Neuronal stem cell (in vitro differentiated cells): ENCODE measurements around the gene TTLL3.

Experiments used
- DNase-seq: peaks from one replicate; pipeline ENCODE4 v3.0.0-alpha.2; 2013; ENCODE audit warnings: low spot score
- H2AFZ ChIP-seq: one replicate; pipeline ENCODE4 v1.6.1; 2013; ENCODE audit warnings: mild to moderate bottlenecking, low read length, inconsistent platforms
- H2AK5ac ChIP-seq: 2 replicates; pipeline ENCODE4 v1.6.1; 2013; ENCODE audit warnings: low read depth, mild to moderate bottlenecking, inconsistent platforms, low read length, moderate library complexity, mixed read lengths
- H2BK120ac ChIP-seq: 2 replicates; pipeline ENCODE4 v1.6.1; 2013; ENCODE audit warnings: low read depth, mild to moderate bottlenecking, inconsistent platforms, low read length, moderate library complexity, mixed read lengths
- H2BK12ac ChIP-seq: one replicate; pipeline ENCODE4 v1.6.1; 2013; ENCODE audit warnings: low read length, inconsistent platforms
- H2BK15ac ChIP-seq: 2 replicates; pipeline ENCODE4 v1.6.1; 2013; ENCODE audit warnings: mild to moderate bottlenecking, low read length, inconsistent platforms, mixed read lengths
- H2BK5ac ChIP-seq: one replicate; pipeline ENCODE4 v1.6.1; 2013; ENCODE audit warnings: inconsistent platforms, mild to moderate bottlenecking, low read length, moderate library complexity
- H3K14ac ChIP-seq: one replicate; pipeline ENCODE4 v1.6.1; 2013; ENCODE audit warnings: low read length, inconsistent platforms
- H3K18ac ChIP-seq: 2 replicates; pipeline ENCODE4 v1.6.1; 2013; ENCODE audit warnings: low read length, inconsistent platforms
- H3K23ac ChIP-seq: 2 replicates; pipeline ENCODE4 v1.6.1; 2013; ENCODE audit warnings: low read depth, mild to moderate bottlenecking, mixed read lengths, low read length, inconsistent platforms; ENCODE audit not compliant: poor library complexity
- H3K27ac ChIP-seq: replicated peaks from 3 replicates; pipeline ENCODE4 v1.5.1; 2013; ENCODE audit warnings: low read length, inconsistent platforms
- H3K27me3 ChIP-seq, 3 experiments: 2 replicates each; pipeline ENCODE4 v1.6.1; 2013; ENCODE audit warnings: low read length in 3 of 3, mild to moderate bottlenecking in 2 of 3, inconsistent platforms in 1 of 3, low read depth in 1 of 3, mixed read lengths in 1 of 3, moderate library complexity in 1 of 3; ENCODE audit not compliant: control insufficient read depth in 3 of 3, insufficient read depth in 3 of 3
- H3K36me3 ChIP-seq, 2 donors: replicated peaks in 1 of 2; 2 replicates each; pipeline ENCODE4 v1.6.1; 2013; ENCODE audit warnings: low read length in 2 of 2; ENCODE audit not compliant: control insufficient read depth in 2 of 2, insufficient read depth in 2 of 2
- H3K4ac ChIP-seq: 2 replicates; pipeline ENCODE4 v1.6.1; 2013; ENCODE audit warnings: inconsistent platforms, mild to moderate bottlenecking, low read length, moderate library complexity
- H3K4me1 ChIP-seq, 2 donors: 1 replicate in 1 of 2; 2 replicates in 1 of 2; pipeline ENCODE4 v1.6.1; 2013; ENCODE audit warnings: low read length in 2 of 2, low read depth in 1 of 2; ENCODE audit not compliant: control insufficient read depth in 2 of 2, insufficient read depth in 1 of 2
- H3K4me2 ChIP-seq: one replicate; pipeline ENCODE4 v1.6.1; 2013; ENCODE audit warnings: mild to moderate bottlenecking, low read length, inconsistent platforms; ENCODE audit not compliant: insufficient read depth, poor library complexity, severe bottlenecking
- H3K4me3 ChIP-seq, 2 donors: 2 replicates each; pipeline ENCODE4 v1.5.1; 2013; ENCODE audit warnings: low read length in 2 of 2, mild to moderate bottlenecking in 2 of 2, inconsistent platforms in 1 of 2, moderate library complexity in 1 of 2
- H3K79me1 ChIP-seq: one replicate; pipeline ENCODE4 v1.6.1; 2013; ENCODE audit warnings: low read depth, mild to moderate bottlenecking, inconsistent platforms, low read length, moderate library complexity
- H3K9ac ChIP-seq: one replicate; pipeline ENCODE4 v1.6.1; 2013; ENCODE audit warnings: mild to moderate bottlenecking, low read depth, low read length, inconsistent platforms; ENCODE audit not compliant: poor library complexity
- H3K9me3 ChIP-seq, 2 donors: replicated peaks in 1 of 2; 2 replicates each; pipeline versions ENCODE3 to v1.6.1; 2013; ENCODE audit warnings: low read length in 2 of 2, mild to moderate bottlenecking in 2 of 2, inconsistent platforms in 1 of 2, low read depth in 1 of 2, mixed read lengths in 1 of 2, moderate library complexity in 1 of 2; ENCODE audit not compliant: control insufficient read depth in 2 of 2, insufficient read depth in 1 of 2
- H4K8ac ChIP-seq: one replicate; pipeline ENCODE4 v1.6.1; 2013; ENCODE audit warnings: low read depth, mild to moderate bottlenecking, inconsistent platforms, low read length, moderate library complexity
- H4K91ac ChIP-seq: one replicate; pipeline ENCODE4 v1.6.1; 2013; ENCODE audit warnings: low read length, low read depth, mild to moderate bottlenecking, inconsistent platforms; ENCODE audit not compliant: poor library complexity
- WGBS, 2 donors: extraction: QIAGEN DNeasy Blood & Tissue Kit; methylation state at CpG; one replicate each; pipeline ENCODE4 v1.1.7; 2013; ENCODE audit warnings: missing lambda C conversion rate in 2 of 2, mixed read lengths in 1 of 2; ENCODE audit not compliant: insufficient read length in 2 of 2, insufficient replicate concordance in 1 of 2; ENCODE audit errors: extremely low coverage in 2 of 2; 5-methylcytosine and 5-hydroxymethylcytosine counted together

Gene TTLL3

GRCh38 chr3:9781978-9782603, 28.0 kb upstream of the TTLL3 start:
- WGBS, 2 donors, result no CpG with 5 or more reads among the region's 3 CpGs
- H3K36me3 ChIP-seq, result peaks cover 33 to 80% of the 10 kb centered on the region in 2 donors
- peaks cover 3% of the 10 kb centered on the region for H3K79me1 ChIP-seq

GRCh38 chr3:9782770-9783169, 27.3 kb upstream of the TTLL3 start:
- no peak overlapping the region for H3K27ac ChIP-seq
- no CpG with 5 or more reads among the region's 3 CpGs for WGBS, 2 donors
- DNase-seq, result no peak

More at GRCh38 chr3:9781978-9782603, 28.0 kb upstream of the TTLL3 start:
- Histone ChIP-seq H2AFZ (no peak overlapping the region), H2BK120ac (no peak overlapping the region), H4K91ac (no peak overlapping the region), H3K27ac (no peak overlapping the region), H3K9ac (no peak overlapping the region), H3K23ac (no peak overlapping the region), H2BK15ac (no peak overlapping the region), H3K14ac (no peak overlapping the region), H3K27me3 (no peaks in the 10 kb centered on the region), H3K4me3 (no peak overlapping the region), H2BK5ac (no peak overlapping the region), H3K18ac (no peak overlapping the region), H3K4ac (no peak overlapping the region), H2BK12ac (no peak overlapping the region), H4K8ac (no peak overlapping the region), H2AK5ac (no peak overlapping the region), H3K4me1 (no peaks in the 10 kb centered on the region), H3K4me2 (no peak overlapping the region), H3K9me3 (no peaks in the 10 kb centered on the region)
- no peak for DNase-seq

DNA sequence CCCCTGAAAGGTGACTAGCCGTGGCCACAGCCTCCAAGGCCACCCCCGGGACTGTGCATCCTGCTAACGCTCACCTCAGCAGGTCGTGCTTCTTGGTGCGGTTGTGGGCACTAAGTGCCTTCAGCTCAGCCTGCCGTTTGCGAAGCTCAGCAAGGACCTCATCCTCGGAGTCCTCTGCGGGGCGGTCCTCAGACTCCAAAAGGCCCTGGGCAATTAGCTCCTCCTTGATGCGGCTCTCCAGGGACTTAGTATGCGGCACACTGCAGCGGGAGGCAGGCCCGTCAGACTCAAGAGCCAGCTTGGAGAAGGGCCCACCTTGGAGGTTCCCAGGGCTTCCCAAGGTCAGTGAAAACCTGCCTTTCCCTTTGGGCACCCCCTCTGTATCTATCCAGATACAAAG, 26.1 kb upstream of the TTLL3 start:
- no peak overlapping the region for H3K4me3 ChIP-seq
- no peak overlapping the region for H2AK5ac ChIP-seq
- H2AFZ ChIP-seq, result no peak overlapping the region
- H3K9ac ChIP-seq, result no peak overlapping the region
- no peak for DNase-seq
- H4K91ac ChIP-seq, result no peak overlapping the region
- no peak overlapping the region for H2BK120ac ChIP-seq
- H3K4me2 ChIP-seq, result no peak overlapping the region
- H3K18ac ChIP-seq, result no peak overlapping the region
- H3K79me1 ChIP-seq, result peaks cover 3% of the 10 kb centered on the region
- no peak overlapping the region for H2BK5ac ChIP-seq
- no peak overlapping the region for H3K14ac ChIP-seq
- no peaks in the 10 kb centered on the region for H3K4me1 ChIP-seq
- H3K23ac ChIP-seq, result no peak overlapping the region
- whole genome bisulfite sequencing, 2 donors, result no CpG with 5 or more reads among the region's 14 CpGs
- peaks cover 39 to 92% of the 10 kb centered on the region in 2 donors for H3K36me3 ChIP-seq
- no peak overlapping the region for H3K4ac ChIP-seq
- no peak overlapping the region for H2BK15ac ChIP-seq
- no peak overlapping the region for H2BK12ac ChIP-seq
- H3K27me3 ChIP-seq, result no peaks in the 10 kb centered on the region
- no peak overlapping the region for H4K8ac ChIP-seq
- no peaks in the 10 kb centered on the region for H3K9me3 ChIP-seq
- H3K27ac ChIP-seq, result no peak overlapping the region

More at GRCh38 chr3:9782770-9783169, 27.3 kb upstream of the TTLL3 start:
- H3K4ac ChIP-seq, result no peak overlapping the region
- H2BK15ac ChIP-seq, result no peak overlapping the region
- H3K9me3 ChIP-seq, result no peaks in the 10 kb centered on the region
- no peak overlapping the region for H2AFZ ChIP-seq
- no peaks in the 10 kb centered on the region for H3K4me1 ChIP-seq
- H4K91ac ChIP-seq, result no peak overlapping the region
- no peak overlapping the region for H3K14ac ChIP-seq
- no peak overlapping the region for H2BK5ac ChIP-seq
- H4K8ac ChIP-seq, result no peak overlapping the region
- no peak overlapping the region for H3K4me2 ChIP-seq
- H3K79me1 ChIP-seq, result peaks cover 3% of the 10 kb centered on the region
- H3K18ac ChIP-seq, result no peak overlapping the region
- no peak overlapping the region for H2BK120ac ChIP-seq
- peaks cover 37 to 87% of the 10 kb centered on the region in 2 donors for H3K36me3 ChIP-seq
- no peak overlapping the region for H3K9ac ChIP-seq
- H3K4me3 ChIP-seq, result no peak overlapping the region
- no peak overlapping the region for H2AK5ac ChIP-seq
- H2BK12ac ChIP-seq, result no peak overlapping the region
- no peak overlapping the region for H3K23ac ChIP-seq
- H3K27me3 ChIP-seq, result no peaks in the 10 kb centered on the region

- Histone ChIP-seq H3K14ac (no peak overlapping the region), H2BK120ac (no peak overlapping the region), H4K91ac (no peak overlapping the region), H3K9ac (no peak overlapping the region), H2AFZ (no peak overlapping the region), H3K4me2 (no peak overlapping the region), H3K18ac (no peak overlapping the region), H2BK5ac (no peak overlapping the region), H3K4me3 (no peak overlapping the region), H2BK12ac (no peak overlapping the region), H3K79me1 (peaks cover 3% of the 10 kb centered on the region), H3K36me3 (peaks cover 45 to 92% of the 10 kb centered on the region in 2 donors), H2AK5ac (no peak overlapping the region), H3K4ac (no peak overlapping the region), H3K27me3 (no peaks in the 10 kb centered on the region), H3K27ac (no peak overlapping the region), H2BK15ac (no peak overlapping the region), H3K9me3 (no peaks in the 10 kb centered on the region), H4K8ac (no peak overlapping the region), H3K23ac (peak overlapping the region; percentile 66), H3K4me1 (no peaks in the 10 kb centered on the region)
- DNase-seq, result no peak
- WGBS, 2 donors, result no CpG with 5 or more reads among the region's 4 CpGs
These were observed 25.1 kb upstream of the TTLL3 start for GRCh38 chr3:9784965-9785364.
